22Rv1 (cell line): ENCODE measurements around the gene FMN1.

Experiments used
- ZFX ChIP-seq: fragments of 450-650 bp; IDR thresholded peaks from 2 replicates; pipeline ENCODE4 v1.6.1; 2017; ENCODE audit warnings: antibody characterized with exemption, borderline replicate concordance
- TF ChIP-seq, protein P1 (sequence below): fragments of 450-650 bp; IDR thresholded peaks from 2 replicates; pipeline ENCODE4 v1.5.1; 2017; ENCODE audit warnings: mild to moderate bottlenecking

DNA sequence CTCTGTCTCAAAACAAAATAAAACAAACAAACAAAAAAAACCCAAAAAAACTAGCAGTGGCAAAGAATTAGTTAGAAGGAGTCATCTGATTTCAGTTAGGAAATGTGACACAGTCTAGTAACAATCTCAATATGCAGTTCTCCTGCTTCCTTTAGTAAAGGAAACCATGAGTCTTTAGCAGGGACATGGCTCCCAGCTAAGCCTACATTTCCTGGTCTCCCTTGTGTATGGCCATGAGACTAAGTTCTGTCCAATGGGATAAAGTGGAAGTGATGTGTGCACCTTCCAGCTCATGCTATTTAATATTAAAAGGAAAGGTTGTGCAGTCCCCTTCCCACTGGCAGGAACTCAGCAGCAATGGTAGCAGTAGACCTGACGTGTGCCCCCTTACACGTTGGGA lies 402.1 kb downstream of the FMN1 start:
- TF ChIP-seq, protein P1, sequence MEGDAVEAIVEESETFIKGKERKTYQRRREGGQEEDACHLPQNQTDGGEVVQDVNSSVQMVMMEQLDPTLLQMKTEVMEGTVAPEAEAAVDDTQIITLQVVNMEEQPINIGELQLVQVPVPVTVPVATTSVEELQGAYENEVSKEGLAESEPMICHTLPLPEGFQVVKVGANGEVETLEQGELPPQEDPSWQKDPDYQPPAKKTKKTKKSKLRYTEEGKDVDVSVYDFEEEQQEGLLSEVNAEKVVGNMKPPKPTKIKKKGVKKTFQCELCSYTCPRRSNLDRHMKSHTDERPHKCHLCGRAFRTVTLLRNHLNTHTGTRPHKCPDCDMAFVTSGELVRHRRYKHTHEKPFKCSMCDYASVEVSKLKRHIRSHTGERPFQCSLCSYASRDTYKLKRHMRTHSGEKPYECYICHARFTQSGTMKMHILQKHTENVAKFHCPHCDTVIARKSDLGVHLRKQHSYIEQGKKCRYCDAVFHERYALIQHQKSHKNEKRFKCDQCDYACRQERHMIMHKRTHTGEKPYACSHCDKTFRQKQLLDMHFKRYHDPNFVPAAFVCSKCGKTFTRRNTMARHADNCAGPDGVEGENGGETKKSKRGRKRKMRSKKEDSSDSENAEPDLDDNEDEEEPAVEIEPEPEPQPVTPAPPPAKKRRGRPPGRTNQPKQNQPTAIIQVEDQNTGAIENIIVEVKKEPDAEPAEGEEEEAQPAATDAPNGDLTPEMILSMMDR, result no peak
- TF ChIP-seq ZFX, result no peak
